Measurements from ENCODE around the gene LRRC45.
A peak's percentile ranks its signal among the peaks of the same experiment; 100 is the strongest.

The LRRC45 gene

DNA sequence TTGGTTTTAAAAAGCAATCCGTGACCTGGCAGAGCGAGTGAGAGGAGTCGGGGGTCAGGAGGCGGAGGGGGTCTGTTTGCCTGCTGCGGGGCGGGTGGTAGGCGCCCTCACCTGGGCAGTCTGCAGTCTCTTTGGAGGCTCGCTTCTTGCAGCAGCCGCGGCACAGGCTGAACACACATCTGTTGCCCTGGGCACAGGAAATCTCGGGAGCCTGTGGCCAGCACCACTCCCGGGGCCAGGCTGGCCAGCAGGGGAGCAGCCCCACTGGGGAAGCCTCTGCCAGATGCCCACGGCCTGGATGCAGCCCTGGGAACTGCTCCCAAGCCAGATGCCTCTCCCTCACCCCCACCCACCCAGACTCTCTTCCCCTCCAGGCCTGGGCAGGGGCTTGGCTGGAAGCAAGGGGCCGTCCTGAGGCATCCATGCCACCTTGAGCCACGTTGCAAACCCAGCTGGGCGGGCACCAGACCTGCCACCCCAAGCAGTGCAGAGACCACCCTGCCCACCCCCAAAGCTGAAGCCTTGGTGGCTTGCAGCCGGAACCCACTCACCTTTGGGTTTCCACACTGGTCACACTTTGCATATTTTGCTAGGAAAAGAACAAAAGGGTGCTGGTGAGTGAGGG lies 35.2 kb downstream of the LRRC45 start:
- TF ChIP-seq ZFX (IDR thresholded peaks at IDR 0.05) (no peak), CTCF (conservative IDR thresholded peaks at IDR 0.05) (no peak)
- H3K27ac ChIP-seq: no peak overlapping the region

- no peak overlapping the region for H3K27ac ChIP-seq
- no peak for TF ChIP-seq ZFX (IDR thresholded peaks at IDR 0.05)
- no peak for TF ChIP-seq CTCF (conservative IDR thresholded peaks at IDR 0.05)
Observed at GRCh38 chr17:82058855-82059249, 35.7 kb downstream of the LRRC45 start.

GRCh38 chr17:82059272-82060000 lies 36.3 kb downstream of the LRRC45 start:
- no peak for TF ChIP-seq CTCF (conservative IDR thresholded peaks at IDR 0.05)
- no peak overlapping the region for H3K27ac ChIP-seq

DNA sequence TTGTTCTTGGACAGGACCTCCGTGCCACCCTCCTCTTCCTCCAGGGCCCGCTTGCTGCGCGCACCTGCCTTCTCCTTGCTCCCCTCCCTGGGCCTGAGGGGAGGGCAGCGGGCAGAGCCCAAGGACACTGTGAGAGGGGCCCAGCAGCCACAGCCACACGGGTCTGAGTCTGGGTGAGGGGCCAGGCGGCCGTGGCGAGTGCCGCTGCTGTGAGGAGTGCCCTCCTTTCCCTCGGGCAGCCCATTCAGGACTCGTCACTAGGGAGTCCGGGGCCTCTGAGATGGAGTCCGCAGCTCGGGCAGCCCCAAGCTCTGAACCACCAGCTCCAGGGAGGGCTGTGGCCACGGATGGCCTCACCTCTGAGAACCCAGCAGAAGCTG lies 36.9 kb downstream of the LRRC45 start:
- TF ChIP-seq CTCF (conservative IDR thresholded peaks at IDR 0.05): no peak
- TF ChIP-seq ZFX (IDR thresholded peaks at IDR 0.05): no peak
- H3K27ac ChIP-seq: no peak overlapping the region

DNA sequence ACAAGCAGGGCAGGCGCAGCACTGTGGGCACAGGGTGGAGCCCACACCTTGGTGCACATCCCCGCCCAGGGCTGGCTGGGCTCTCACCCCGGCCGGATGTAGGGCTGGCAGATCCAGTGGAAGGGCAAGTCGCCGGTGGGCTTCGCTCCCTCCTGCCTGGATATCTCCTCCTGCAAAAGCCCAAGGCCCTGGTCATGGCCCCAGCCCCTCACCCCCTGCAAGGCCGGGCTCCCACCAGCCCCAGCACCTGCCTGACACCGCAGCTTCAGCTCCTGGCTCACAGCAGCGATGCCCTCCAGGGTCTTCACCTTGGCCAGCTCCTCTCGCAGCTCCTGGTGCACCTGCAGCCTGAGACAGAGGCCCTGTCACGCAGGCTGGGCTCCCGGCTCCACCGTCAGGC lies 37.5 kb downstream of the LRRC45 start:
- TF ChIP-seq ZFX (IDR thresholded peaks at IDR 0.05) (no peak), CTCF (conservative IDR thresholded peaks at IDR 0.05) (no peak)
- H3K27ac ChIP-seq: peak overlapping the region; percentile 92; the same call in 1 of the 2 replicates

- peak overlapping the region; percentile 92; the same call in 1 of the 2 replicates for H3K27ac ChIP-seq
- TF ChIP-seq CTCF (conservative IDR thresholded peaks at IDR 0.05): no peak
- no peak for TF ChIP-seq ZFX (IDR thresholded peaks at IDR 0.05)
Observed at GRCh38 chr17:82061047-82061925, 38.2 kb downstream of the LRRC45 start.
